ENCODE data around the gene LILRA6.

GRCh38 chr19:54231077-54231931, 11.3 kb downstream of the LILRA6 start:
- TF ChIP-seq CTCF (IDR thresholded peaks at IDR 0.05; ENCODE audit: low read length): peak; percentile 85
- TF ChIP-seq EZH2 (IDR thresholded peaks at IDR 0.05; ENCODE audit: borderline replicate concordance, low read length): no peak

Data from OCI-LY1 (cell line).